Renal cortical epithelial cell (primary cell): Measurements from ENCODE around the gene HOXA4. TPM values are rescaled to one million over a fixed set of nuclear protein-coding genes. Genes with fewer than 3 reads are reported as not detected.
A peak's percentile ranks its signal among the peaks of the same experiment; 100 is the strongest.

Experiments used
- DNase-seq: peaks from one replicate; pipeline ENCODE4 v3.0.0-alpha.2; 2011; ENCODE audit warnings: low read depth
- total RNA-seq: library from RNA; depleted of rRNA; stranded (reverse); fragments of >200 nt; gene quantifications from 2 replicates; pipeline ENCODE4 v1.2.3, GENCODE V29; 2014

HOXA4 gene
- total RNA-seq, 1 donor from 2014 or later: 0.75 TPM

- peak; percentile 61 for DNase-seq
Measured at GRCh38 chr7:27169658-27170425, 39.3 kb upstream of the HOXA4 start.

DNA sequence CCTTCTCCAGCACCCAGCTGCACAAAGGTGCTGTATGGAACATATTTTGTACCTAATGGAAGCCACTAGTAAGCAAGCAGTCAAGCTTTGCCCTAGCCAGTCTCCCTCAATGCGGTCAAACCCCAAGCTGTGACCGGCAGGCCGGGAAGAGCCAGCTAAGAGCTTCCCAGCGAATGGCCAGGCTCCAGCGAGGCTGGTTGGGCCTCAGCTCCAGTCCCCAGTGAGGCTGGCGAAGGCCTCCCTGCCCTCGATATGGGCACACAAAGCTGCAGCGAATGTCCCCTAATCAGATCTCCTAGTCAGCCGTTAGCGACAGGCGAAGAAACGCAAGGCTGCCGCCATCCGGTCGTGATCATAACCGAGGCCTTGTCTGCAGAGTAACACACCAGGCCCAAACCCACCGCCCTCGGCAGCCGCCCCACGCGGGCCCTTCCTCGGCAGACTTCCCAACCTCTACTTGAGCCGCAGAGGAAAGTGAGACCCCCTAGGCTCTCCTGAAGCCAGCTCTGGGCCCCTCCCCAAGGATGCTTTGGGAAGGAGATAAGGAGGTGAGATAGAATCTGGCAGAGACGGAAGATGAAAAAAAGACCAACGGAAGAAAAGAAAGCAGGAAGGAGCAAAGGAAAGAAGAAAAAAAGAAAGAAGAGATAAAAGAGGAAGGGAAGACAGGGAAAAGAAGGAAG is 37.8 kb upstream of the HOXA4 start:
- DNase-seq: no peak

GRCh38 chr7:27167916-27168264 is 37.3 kb upstream of the HOXA4 start:
- no peak for DNase-seq

GRCh38 chr7:27166531-27167505 is 36.3 kb upstream of the HOXA4 start:
- peak; percentile 61 for DNase-seq

- no peak for DNase-seq
Measured at GRCh38 chr7:27165996-27166530, 35.5 kb upstream of the HOXA4 start.

GRCh38 chr7:27165089-27165995 is 34.8 kb upstream of the HOXA4 start, which contains the start of gene HOXA9:
Gene HOXA9, minus strand, starts transcription at chr7:27165537. Its CDS starts 80 bp downstream, at chr7:27165457.
- peak; percentile 80 for DNase-seq

- no peak for DNase-seq
Measured at GRCh38 chr7:27164367-27165088, 34.0 kb upstream of the HOXA4 start.

DNA sequence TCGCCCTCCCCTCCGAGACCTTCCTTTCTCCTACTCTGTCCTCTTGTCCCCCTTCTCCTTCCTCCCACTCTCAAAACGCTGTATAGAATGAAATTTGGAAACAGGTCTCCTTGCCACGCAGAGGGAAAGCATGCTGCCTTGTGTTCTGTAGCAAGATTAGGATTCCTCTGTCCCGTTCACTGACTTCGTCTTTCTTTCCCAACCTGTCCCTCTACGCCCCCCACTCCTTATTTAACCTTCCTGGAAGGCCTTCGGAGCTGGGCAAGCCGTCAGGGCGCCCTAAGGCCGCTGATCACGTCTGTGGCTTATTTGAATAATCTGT is 33.4 kb upstream of the HOXA4 start:
- no peak for DNase-seq

DNA sequence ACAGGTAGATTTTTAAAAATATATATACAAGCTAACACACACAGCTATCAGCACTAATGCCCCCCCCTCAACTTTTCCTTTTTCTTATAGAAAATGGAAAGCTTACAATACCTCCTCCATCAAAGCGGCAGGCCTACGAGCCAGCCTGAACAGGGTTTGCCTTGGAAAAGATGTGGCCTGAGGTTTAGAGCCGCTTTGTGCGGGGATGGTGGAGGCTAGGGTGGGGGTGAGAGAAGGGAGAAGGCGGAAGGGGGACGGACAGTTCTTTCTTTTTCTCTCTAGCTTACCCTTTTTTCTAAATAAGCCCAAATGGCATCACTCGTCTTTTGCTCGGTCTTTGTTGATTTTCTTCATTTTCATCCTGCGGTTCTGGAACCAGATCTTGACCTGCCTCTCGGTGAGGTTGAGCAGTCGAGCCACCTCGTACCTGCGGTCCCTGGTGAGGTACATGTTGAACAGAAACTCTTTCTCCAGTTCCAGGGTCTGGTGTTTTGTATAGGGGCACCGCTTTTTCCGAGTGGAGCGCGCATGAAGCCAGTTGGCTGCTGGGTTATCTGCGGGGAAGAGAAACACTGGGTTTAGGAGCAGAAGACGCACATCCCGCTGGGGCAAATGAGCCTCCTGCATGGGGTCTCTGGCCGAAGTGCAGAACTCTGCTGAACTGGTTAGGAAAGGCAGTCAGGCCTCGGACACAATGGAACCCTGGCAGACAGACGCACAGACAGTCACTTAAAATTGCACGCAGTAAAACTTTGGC is 32.9 kb upstream of the HOXA4 start:
- DNase-seq: no peak

DNA sequence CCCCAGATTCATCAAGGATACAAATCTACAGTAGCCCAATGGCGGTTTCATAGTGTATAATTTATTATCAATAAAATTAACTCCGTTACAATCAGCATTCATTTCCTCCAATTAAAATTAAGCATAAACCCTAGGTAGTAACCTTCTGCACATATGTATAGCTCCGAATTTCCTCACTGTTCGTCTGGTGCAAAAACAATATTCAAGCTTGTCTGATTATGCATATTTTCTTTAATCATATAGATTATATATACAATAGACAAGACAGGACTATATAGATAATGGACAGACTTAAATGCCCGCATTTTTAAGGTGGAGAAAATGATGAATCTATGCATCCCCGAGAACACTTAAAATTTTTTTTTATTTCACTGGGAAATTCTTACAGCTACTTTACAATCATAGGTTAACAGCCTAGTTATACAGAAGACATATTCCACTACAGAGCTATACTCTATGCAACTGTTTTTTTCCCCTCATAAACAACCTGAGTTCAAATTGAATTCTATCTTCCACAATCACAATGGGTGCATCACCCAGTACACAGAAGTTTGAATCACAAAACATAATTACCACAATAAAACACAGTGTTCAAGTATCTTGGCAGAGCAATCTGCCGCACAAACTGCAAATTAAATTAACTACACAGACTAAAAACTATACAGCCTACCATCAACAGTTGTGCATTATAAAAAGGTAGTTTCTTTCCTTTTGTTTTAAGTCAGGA is 32.2 kb upstream of the HOXA4 start:
- no peak for DNase-seq

- no peak for DNase-seq
Measured at GRCh38 chr7:27161721-27162560, 31.4 kb upstream of the HOXA4 start.

GRCh38 chr7:27161214-27161720 is 30.7 kb upstream of the HOXA4 start:
- no peak for DNase-seq

- DNase-seq: peak; percentile 66
Measured at GRCh38 chr7:27160546-27161213, 30.1 kb upstream of the HOXA4 start.

DNA sequence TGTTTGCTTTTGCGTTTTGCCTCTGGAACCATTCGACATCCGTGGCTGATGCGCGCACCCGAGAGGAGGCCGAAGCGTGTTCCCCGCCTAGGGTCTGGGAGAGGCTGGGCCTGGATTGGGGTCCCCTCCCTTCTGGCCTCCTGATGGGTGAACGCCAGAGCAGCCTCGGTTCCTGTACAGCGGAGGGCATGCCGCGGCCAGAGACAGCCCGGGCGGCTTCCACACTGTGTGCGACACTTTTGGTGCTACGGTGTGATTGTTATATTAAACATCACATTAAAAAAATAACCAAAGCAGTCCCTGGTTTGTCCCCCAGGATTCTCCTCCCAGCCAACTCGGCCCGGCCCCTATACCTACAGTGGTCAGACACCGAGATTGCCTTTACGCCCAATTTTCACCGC is 29.6 kb upstream of the HOXA4 start:
- no peak for DNase-seq

- DNase-seq: no peak
Measured at GRCh38 chr7:27159266-27160144, 28.9 kb upstream of the HOXA4 start.
